Measurements from ENCODE around the gene SPECC1. TPM values are rescaled to one million over a fixed set of nuclear protein-coding genes. Genes with fewer than 3 reads are reported as not detected.

Gene SPECC1
- total and polyA plus RNA-seq, 2 of the 4 experiments (the other 2 are of a cell fraction): 16.9 to 26.2 TPM

- 100% methylated on average over 1 of the region's 5 CpGs; no CpG with 5 or more reads in 1 of the 2 experiments for WGBS, 2 experiments (ENCODE audit: extremely low coverage in 2 of 2, insufficient read length in 1 of 2)
- TF ChIP-seq BHLHE40 (IDR thresholded peaks at IDR 0.05; ENCODE audit: low read depth, low read length) (no peak), RFX5 (IDR thresholded peaks at IDR 0.05; ENCODE audit: low read depth, low read length) (no peak), NFE2L2 (IDR thresholded peaks at IDR 0.05; ENCODE audit: low read depth, low read length) (no peak), CHD1 (IDR thresholded peaks at IDR 0.05; ENCODE audit: low read depth, low read length) (no peak), POLR2A (IDR thresholded peaks at IDR 0.05; ENCODE audit: low read depth, low read length) (no peak), MXI1 (IDR thresholded peaks at IDR 0.05; ENCODE audit: borderline replicate concordance, low read depth, low read length) (no peak), ELK1 (IDR thresholded peaks at IDR 0.05; ENCODE audit: borderline replicate concordance, low read depth, low read length) (no peak), MAZ (IDR thresholded peaks at IDR 0.05; ENCODE audit: borderline replicate concordance, low read depth, low read length) (no peak), CTCF (conservative IDR thresholded peaks at IDR 0.05; ENCODE audit: low read depth, low read length) (no peak), SMC3 (IDR thresholded peaks at IDR 0.05; ENCODE audit: low read depth, low read length) (no peak), FOS (IDR thresholded peaks at IDR 0.05; ENCODE audit: low read depth, low read length) (no peak), MAFK (IDR thresholded peaks at IDR 0.05; ENCODE audit: low read depth, low read length) (no peak)
- intact Hi-C loops (cut with micrococcal nuclease): no loop called here
- Histone ChIP-seq H3K14ac (replicated peaks; ENCODE audit: low read depth, low read length) (no peak overlapping the region), H3K9ac (ENCODE audit: low read depth, low read length) (no peak overlapping the region), H3K23ac (ENCODE audit: low read depth, low read length) (no peak overlapping the region), H3K4ac (ENCODE audit: low read depth, low read length) (no peak overlapping the region), H4K8ac (ENCODE audit: low read depth in 2 of 2, low read length in 2 of 2) (no peak overlapping the region), H3K27ac (ENCODE audit: insufficient read depth, low read length) (no peak overlapping the region), H4K5ac (ENCODE audit: low read depth, low read length) (no peak overlapping the region), H3K4me3 (ENCODE audit: insufficient read depth, low read depth, low read length) (no peak overlapping the region), H2AK9ac (replicated peaks; ENCODE audit: low read depth, low read length, poor library complexity) (no peak overlapping the region), H3K9me1 (ENCODE audit: insufficient read depth, low read length) (peaks cover 13% of the 10 kb centered on the region), H2BK15ac (ENCODE audit: low read depth, low read length) (no peak overlapping the region), H2BK20ac (ENCODE audit: low read depth, low read length) (no peak overlapping the region), H3K56ac (ENCODE audit: extremely low read depth, insufficient read depth, low read length) (no peak overlapping the region), H2AK5ac (ENCODE audit: low read depth, low read length) (no peak overlapping the region), H3K79me1 (ENCODE audit: low read depth in 1 of 2, low read length in 2 of 2) (peaks cover 9 to 42% of the 10 kb centered on the region in 2 experiments; a peak in 3 of 4 replicates), H3K9me3 (ENCODE audit: control insufficient read depth, insufficient read depth, low read length) (peaks cover 6% of the 10 kb centered on the region; the same call in 1 of the 2 replicates), H3K4me2 (ENCODE audit: low read depth, low read length) (no peak overlapping the region), H3K4me1 (ENCODE audit: control insufficient read depth, insufficient read depth, low read length) (peaks cover 14% of the 10 kb centered on the region), H2AFZ (replicated peaks; ENCODE audit: low read length, poor library complexity) (no peak overlapping the region), H3K36me3 (ENCODE audit: control insufficient read depth, insufficient read depth, low read length) (no peaks in the 10 kb centered on the region), H3K18ac (ENCODE audit: low read depth, low read length) (no peak overlapping the region), H4K20me1 (ENCODE audit: insufficient read depth, low read length) (peaks cover 5% of the 10 kb centered on the region), H4K91ac (ENCODE audit: insufficient read depth, low read depth, low read length) (no peak overlapping the region), H2BK5ac (ENCODE audit: low read depth, low read length, poor library complexity, severe bottlenecking) (no peak overlapping the region), H3K27me3 (ENCODE audit: control insufficient read depth, insufficient read depth, low read length) (no peaks in the 10 kb centered on the region), H2BK120ac (ENCODE audit: low read depth, low read length) (no peak overlapping the region)
- in situ Hi-C loops (cut with MboI; ENCODE audit: low sequenced_read_pairs): no loop called here
- no peak for ATAC-seq (ENCODE audit: low read depth)
- ChIA-PET POLR2A (ENCODE audit: unreplicated experiment) (no interaction called here), CTCF (no interaction called here)
- dilution Hi-C loops (cut with HindIII; ENCODE audit: low sequenced_read_pairs, unreplicated experiment): no loop called here
- no TSS peak for BruUV-seq (replicated peaks)
- DNase-seq: no peak
These were observed 188.2 kb downstream of the SPECC1 start for GRCh38 chr17:20197272-20197926.

Measured in IMR-90 (cell line).